ENCODE data around the gene RFC2. TPM values are rescaled to one million over a fixed set of nuclear protein-coding genes. Genes with fewer than 3 reads are reported as not detected.
"Not testable (repeated sequence)": the region's sequence is repeated elsewhere in the genome, so short reads cannot be mapped to it uniquely, and the experiment has no call there.

RFC2 gene
- total RNA-seq, 1 donor from 2014 or later, result 29.1 TPM

DNA sequence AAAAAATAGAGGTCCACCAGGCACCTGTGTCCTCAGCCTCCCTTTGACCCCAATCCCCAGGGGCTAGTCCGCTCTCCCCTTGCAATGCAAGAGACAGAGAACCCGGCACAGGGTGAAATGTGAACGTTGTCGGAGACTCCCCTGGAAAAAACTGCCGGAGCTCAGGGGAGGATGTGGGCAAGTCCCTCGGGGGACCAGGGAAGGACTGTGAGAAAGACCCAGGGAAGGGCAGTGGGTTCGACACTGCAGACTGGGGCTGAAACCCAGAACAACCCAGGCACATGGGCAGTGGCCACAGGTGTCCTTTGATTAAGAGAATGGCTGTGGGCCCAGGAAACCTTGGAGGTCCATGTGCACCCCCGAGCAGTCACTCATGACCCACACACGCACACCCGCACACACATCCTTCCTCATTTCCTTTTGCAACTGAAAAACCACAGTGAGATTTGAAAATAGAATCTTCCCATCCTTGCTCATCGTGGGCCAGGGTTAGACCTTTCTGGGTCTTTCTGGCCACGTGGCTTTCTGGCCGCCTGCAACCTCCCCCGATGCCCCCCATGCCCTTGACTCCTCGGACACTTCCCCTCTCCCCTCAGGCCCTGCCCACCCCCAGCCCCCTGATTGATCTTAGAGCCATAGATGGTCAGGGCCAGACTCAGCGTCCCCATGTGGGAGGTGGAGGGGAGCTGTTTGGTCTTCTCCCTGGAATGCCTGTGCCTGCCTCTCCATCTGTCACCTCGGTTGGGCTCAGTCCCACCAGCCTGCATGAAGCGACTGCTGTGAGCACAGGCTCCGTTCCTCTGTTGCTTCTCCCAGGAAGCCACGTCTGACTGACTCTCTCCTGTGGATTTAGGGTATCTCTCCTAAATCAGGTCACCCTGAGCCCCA, 36.5 kb downstream of the RFC2 start:
- peak; percentile 6 for ATAC-seq

DNA sequence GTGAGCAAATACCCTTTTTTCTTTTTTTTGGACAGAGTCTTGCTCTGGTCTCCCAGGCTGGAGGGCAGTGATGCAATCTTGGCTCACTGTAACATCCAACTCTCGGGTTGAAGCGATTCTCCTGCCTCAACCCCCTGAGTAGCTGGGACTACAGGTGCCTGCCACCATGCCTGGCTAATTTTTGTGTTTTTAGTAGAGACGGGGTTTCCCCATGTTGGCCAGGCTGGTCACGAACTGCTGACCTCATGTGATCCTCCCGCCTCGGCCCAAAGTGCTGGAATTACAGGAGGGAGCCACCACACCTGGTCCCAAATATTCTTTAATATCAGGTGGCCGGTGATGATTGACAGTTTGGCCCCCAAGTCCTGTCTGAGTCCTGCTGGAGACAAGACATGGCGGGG, 37.8 kb downstream of the RFC2 start:
- ATAC-seq, result no peak

DNA sequence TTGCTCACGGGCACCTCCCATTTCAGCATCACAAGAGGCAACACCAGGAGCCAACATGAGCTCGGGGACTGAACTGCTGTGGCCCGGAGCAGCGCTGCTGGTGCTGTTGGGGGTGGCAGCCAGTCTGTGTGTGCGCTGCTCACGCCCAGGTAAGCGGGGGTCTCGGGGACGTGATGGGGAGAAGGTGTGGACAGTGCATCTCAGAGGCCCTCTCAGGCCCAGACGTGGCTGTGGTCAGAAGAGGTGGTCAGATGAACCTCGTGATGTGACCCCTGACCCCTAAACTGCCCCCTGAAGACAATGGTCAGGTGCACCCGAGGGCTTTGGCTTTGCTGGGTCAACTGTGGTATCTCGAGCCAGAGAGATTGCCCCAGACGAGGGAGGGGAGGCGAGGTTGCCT, 38.3 kb downstream of the RFC2 start:
- ATAC-seq, result no peak

DNA sequence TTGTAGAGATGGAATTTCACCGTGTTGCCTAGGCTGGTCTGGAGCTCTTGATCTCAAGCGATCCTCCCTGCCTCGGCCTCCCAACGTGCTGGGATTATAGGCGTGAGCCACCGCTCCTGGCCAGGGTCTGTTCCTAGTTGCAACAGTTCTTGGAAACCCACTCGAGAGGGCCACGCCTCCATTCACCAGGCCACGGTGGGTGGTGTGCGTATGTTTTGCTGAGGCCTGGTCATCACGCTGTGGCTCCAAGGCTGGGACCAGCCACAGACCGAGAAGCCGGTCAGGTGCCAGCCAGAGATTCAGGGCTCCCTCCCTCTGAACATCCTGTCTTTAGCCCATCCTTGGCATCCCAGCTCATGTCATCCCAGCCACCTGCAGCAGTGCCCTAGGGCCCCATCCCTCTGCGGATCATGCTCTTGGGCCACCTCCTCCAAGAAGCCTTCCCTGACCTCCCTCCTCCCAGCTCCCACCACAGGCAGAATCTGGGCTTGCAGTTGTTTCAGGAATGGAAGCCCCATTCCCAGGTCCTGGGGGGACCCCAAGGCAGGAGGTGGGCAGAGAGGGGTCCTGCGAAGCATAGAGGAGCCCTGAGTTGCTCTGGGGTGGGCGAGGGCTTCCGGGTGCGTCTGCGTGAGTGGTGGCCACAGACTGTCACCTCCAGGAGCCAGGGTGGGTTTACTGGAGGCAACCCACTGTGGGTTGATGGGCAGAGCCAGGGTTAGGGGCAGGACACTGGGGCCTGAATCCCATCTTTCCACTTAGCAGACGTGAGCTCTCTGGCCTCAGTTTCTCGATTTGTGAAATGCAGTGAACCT, 39.2 kb downstream of the RFC2 start:
- ATAC-seq, result no peak

DNA sequence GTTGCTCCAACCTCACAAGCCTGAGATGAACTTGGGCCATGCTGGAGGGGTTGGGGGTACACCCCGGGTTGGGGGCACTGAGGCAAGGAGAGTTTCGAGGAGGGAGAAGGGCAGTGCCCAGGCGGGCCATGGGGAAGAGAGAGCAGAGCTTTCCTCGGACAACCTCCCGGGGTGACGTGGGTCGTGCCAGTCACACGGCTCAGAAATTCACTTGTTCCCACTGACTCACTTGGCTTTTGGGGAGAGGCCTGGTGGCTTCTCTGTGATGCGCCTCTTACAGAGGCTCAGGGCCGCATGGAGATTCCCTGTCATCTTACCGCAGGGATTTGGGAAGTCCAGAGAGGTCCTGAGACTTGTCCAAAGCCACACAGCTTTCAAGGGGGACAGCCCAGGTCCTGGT, 41.5 kb downstream of the RFC2 start:
- no peak for ATAC-seq

DNA sequence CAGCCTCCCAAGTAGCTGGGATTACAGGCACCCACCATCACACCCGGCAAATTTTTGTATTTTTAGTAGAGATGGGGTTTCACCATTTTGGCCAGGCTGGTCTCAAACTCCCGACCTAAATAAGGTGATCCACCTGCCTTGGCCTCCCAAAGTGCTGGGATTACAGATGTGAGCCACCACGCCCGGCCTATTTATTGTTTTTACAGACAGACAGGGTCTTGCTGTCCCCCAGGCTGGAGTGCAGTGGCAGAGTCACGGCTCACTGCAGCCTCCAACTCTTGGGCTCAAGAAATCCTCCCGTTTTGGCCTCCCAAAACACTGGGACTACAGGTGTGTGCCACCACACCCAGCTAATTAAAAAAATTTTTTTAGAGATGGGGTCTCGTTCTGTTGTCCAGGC, 46.0 kb downstream of the RFC2 start:
- not testable (repeated sequence) for ATAC-seq

DNA sequence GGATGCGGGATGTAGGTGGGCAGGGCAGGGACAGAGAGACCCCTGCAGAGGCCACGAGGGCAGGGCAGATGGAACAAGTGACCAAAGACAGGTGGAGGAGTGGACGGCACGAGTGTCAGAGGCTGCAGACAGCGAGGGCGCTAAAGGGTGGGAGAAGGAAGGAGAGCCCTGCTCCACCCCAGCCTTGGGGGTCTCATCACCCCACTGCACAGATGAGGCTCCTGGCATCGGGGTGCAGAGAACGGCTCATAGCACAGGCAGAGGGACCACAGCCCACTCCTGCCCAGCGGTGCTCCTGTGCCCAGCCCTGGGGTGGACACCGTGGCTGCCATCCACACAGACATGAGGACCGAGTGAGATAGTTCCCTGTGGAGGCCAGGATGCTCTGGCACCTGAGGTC, 46.6 kb downstream of the RFC2 start:
- ATAC-seq, result no peak

DNA sequence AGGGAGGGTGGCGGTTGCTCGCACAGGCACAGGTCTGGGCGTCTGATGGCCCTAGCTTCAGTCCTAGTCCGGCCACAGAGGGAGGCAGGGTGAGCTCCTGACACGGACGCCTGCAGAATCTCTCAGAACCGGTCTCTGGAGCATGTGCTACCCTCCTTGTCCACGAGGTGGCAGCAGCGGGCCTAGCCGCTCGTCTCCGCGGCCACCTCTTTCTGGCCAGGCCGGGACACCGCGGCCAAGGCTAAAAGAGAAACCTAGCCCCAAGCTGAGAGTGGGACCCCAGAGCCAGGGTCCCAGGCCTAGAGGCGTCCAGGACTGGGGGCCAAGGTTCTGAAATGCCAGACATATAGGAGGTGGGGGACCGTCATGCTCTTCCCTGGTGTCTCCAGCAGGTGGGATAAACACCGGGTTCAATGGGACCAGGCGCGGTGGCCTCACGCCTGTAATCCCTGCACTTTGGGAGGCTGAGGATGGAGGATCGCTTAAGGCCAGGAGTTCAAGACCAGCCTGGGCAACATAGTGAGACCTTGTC, 47.5 kb downstream of the RFC2 start:
- ATAC-seq, result peak; percentile 80

DNA sequence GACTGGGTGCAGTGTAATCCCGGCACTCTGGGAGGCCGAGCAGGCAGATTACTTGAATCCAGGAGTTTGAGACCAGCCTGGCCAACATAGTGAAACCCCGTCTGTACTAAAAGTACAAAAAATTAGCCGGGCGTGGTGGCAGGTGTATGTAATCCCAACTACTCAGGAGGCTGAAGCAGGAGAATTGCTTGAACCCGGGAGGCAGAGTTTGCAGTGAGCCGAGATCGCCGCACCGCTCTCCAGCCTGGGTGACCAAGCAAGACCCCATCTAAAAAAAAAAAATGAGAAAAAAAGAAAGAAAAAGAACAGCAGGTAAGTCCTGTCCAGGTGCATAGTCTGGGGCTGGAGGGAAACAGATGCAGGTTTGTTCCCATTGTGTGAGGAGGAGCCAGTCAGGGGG, 48.1 kb downstream of the RFC2 start:
- ATAC-seq, result not testable (repeated sequence)

DNA sequence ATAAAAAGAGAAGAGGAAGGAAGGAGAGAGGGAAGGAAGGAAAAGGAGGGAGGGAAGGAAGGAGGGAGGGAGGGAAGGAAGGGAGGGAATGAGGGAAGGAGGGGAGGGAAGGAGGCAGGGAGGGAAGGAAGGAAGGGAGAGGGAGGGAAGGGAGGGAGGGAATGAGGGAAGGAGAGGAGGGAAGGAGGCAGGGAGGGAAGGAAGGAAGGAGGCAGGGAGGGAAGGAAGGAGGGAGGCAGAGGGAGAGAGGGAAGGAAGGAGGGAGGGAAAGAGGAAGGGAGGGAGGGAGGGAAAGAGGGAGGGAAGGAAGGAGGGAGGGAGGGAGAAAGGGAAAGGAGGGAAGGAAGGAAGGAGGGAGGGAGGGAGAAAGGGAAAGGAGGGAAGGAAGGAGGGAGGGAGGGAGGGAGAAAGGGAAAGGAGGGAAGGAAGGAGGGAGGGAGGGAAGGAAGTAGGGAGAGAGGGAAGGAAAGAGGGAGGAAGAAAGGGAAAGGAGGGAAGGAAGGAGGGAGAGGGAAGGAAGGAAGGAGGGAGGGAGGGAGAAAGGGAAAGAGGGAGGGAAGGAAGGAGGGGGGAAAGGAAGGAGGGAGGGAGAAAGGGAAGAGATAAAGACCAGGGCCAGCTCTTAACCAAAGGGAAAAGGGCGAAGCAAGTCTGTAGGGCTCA, 50.1 kb downstream of the RFC2 start:
- no peak for ATAC-seq

DNA sequence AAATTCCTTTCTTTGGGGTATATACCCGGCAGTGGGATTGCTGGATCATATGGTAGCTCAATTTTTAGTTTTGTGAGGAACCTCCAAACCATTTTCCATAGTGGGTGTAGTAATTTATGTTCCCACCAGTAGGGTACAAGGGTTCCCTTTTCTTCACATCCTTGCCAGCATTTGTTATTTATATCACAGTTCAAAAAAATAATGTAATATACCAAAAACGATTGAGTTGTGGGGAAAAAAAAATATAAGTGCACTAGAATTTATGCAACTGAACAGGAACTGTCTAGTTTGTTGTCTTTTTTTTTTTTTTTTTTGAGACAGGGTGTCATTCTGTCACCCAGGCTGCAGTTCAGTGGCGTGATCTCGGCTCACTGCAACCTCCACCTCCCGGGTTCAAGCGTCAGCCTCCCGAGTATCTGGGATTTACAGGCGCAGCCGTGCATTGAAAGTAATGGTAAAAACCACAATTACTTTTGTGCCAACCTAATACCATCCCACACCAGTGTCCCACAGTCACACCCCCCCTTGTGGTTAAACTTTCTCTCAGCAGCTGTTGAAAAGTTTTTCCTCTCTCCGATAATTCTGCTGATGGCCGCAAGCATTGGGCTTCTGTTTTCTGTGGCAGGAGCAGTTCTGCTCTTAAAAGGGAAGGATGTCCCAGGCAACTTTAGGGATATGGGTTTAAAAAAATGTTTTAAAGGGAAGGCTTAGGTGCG, 51.2 kb downstream of the RFC2 start:
- peak; percentile 24 for ATAC-seq

DNA sequence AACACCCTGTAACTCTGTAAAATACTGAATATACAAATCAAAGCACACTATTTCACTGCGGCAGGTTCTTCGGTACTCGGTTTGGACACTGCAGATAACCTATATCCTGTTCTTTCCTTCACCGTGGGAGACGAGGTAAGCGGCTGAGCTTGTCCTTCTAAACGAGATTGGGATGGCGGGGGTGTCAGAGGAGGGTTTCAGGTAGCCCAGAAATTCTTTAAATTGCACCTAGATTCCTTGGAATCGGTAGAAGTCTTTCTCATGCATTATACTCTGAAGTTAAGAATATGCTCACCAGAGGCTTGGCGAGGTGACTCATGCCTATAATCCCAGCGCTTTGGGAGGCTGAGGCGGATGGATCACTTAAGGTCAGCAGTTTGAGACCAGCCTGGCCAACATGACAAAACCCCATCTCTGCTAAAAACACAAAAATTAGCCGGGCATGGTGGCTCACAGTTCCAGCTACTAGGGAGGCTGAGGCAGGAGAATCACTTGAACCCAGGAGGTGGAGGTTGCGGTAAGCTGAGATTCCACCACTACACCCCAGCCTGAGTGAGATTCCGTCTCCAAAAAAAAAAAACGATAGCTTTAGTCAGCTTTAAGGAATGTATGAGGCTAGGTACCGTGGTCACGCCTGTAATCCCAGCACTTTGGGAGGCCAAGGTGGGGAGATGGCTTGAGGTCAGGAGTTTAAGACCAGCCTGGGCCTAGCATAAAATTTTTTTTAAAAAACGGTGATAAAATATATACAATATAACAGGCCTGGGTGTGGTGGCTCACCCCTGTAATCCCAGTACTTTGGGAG, 54.4 kb downstream of the RFC2 start:
- ATAC-seq, result peak; percentile 28

DNA sequence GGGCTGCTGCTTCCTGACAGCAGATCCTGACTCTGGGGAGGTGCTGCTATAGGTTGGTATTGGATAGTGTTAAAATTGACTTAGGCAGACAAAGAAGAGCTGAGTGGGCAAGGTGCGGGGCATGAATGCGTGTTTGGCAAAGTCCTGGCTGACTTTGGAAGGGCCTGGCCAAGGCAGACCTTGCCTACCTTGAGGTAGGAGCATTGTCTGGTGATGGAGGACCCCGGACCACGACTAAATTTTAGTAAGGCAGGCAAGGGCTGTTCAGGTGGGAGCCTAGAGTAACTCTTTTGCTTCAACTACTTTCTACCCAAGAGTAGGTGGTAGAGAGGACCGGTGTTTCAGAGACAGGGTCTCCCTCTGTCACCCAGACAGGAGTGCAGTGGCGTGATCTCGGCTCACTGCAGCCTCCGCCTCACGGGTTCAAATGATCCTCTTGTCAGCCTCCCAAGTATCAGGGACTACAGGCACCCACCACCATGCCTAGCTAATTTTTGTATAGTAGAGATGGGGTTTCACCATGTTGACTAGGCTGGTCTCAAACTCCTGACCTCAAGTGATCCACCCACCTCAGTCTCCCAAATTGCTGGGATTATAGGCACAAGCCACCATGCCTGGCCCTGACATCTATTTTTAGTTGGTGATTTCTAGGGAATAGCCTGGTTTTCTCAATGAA, 56.6 kb downstream of the RFC2 start:
- ATAC-seq, result no peak

DNA sequence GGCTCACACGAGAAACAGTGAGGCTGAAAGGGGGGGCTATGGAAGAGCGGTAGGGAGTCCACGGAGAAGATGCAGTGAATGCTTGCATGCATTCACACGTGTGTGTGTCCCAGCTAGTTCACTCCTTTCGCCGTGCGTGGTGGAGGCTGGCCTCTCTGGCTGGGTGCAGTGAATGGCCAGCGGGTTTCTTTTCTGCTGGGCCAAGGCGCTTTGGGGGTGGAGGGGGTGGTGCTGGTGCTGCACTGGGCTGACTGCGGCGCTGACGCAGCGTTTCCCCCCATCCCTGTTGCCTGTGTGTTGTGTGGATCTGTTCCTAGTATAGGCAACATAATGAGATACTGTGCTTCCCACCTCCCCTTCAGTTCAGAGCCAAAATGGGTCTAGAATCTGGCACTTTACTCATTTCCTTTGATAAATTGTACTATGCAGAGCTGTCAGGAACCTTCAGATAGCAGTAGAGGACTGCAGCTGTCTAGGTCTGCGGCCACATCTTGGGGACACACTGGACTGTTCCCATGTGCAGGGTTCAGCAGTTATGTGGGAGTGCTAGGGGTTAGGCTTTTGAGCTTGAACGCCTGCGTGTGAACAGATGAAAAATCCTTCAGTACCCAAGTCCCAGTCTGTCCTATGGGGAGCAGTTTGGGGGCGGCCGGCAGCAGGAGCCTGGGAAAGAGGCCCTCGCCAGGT, 58.1 kb downstream of the RFC2 start:
- peak; percentile 23 for ATAC-seq

DNA sequence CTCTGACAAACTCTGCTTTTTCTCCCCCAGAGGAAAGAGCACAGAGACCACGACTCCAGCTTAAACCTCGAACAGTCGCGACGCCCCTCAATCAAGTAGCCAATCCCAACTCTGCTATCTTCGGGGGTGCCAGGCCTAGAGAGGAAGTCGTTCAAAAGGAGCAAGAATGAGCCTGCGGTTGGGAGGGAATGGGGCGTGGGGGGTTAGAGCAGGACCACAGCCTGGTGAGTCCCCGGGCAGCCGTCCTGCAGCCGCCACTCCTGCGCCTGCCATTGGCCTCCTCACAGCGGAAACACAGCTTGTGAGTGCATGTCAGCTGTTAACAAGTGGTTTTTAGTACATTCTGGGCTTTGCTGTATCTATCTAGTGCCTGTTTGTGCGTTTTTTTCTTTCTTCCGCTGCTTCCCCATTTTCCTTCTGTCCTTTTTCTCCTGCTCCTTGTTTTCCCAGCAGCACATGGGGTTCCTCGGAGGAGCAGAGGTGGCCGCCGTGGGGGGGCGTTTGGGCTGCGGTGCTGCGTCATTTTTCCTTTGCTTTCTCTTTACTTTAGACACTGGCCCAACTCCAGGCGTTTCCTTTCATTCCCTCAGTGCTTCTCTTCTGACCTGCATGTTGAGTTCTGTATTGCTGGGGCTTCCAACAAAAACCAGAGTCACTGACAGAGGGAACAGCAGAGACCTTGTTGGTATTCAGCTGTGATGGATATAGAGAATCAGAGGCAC, 58.9 kb downstream of the RFC2 start:
- ATAC-seq, result not testable (repeated sequence)

DNA sequence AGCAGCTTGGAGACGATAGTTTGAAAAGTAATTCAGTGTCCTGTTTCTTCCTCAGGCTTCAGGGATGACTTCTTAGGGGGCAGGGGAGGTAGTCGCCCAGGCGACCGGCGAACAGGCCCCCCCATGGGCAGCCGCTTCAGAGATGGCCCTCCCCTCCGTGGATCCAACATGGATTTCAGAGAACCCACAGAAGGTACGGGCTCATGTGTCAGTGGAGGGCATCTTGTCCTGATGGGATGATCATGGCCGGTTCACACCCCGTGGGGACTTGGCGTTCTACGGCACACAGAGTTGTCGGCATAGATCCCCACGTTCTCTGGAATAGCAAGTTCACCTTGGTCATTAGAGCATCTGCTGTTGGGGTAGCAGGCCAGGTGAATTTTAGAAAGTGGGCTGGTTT, 59.5 kb downstream of the RFC2 start:
- no peak for ATAC-seq

DNA sequence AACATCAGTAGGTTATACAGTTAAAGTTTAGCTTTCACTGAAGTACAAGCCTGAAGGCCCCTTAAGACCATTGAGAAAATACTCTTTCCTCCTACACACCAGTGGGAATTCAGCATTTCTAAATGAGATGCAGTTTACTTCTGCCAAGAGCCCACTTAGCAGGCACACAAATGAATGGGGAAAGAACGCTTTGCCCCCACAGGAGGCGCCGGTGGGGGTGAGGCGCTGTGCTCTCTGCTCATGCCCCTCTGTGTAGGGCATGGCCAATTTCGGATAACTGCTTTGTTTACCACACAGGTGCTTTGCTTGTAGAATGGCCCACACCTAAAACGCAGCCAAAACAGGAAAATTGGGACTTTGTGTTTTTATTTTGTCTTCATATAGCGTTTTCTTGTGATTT, 60.3 kb downstream of the RFC2 start:
- ATAC-seq, result no peak

DNA sequence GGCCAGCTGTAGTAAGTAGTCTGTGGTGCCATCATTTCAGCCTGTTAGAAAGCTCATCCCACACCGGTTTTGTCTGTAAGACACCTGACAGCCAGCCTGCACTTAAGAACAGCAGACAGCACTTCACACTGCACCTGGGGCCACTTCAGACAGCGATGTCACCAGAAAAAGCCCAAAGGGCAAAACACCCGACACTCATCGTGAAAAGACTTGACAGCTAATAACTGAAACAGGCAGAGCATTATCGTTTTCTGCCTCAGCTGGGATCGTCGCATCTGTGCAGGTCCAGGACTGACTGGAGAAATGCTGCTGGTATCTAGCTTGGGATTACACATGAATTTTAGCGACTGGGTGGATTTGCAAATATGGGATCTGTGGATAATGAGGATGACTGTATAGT, 61.1 kb downstream of the RFC2 start:
- ATAC-seq, result no peak

DNA sequence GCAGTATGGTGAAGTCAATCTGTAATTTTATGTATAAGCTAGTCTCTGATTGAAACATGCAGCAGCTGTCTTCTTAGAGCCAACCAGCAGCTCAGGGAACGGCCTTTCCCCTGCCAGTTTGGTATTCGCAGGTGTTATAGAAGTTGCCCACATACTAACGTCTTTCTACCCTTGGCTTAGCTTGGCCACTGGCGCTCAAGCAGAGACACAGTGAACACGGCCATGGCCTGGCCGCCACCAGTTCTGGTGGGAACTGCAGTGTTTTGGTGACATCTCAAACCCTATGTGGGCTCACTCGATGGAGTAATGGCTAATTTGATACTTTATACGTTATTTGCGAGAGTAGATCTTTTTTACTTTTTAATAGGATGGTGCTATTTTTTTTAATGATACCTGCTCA, 63.0 kb downstream of the RFC2 start:
- no peak for ATAC-seq

DNA sequence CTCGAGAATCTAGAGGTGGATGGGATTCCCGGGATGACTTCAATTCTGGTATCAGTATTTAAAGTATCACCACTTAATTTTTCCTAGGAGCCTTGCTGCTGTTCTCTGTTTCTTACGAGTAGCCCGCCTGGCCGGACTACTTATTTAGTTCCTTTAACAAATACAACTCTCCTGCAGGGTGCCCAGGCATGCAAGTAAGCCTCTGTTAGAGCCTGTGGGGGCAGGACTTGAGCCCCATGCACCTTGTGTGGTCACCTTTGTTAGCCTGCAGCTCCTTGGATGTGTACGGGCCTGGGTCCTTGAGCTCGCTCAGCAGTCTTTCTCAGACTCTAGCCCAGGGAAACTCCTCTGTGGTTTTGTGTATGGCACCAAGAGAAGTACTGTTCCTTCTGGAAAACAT, 63.9 kb downstream of the RFC2 start:
- ATAC-seq, result no peak

Measured in esophagus mucosa (tissue), 1 donor.